HCT116 (cell line): Measurements from ENCODE around the gene GRM4.

ENCODE experiments used
- CBX3 ChIP-seq: IDR thresholded peaks from 2 replicates; pipeline ENCODE4 v1.6.1; 2012; ENCODE audit warnings: low read depth
- CEBPB ChIP-seq: IDR thresholded peaks from 2 replicates; pipeline ENCODE4 v1.6.1; 2012; ENCODE audit warnings: low read depth
- CTCF ChIP-seq, 3 experiments: fragments of 200-600 bp in 1 of 3; sonication (generic) in 1 of 3; IDR thresholded peaks in 2 of 3; conservative IDR thresholded peaks in 1 of 3; 2 replicates each; pipeline ENCODE4 v1.5.1; 2012 to 2017; ENCODE audit warnings: low read depth in 2 of 3, low read length in 2 of 3, antibody characterized with exemption in 1 of 3, borderline replicate concordance in 1 of 3, control low read depth in 1 of 3, mild to moderate bottlenecking in 1 of 3, mixed read lengths in 1 of 3, mixed run types in 1 of 3, moderate library complexity in 1 of 3; ENCODE audit not compliant: insufficient read depth in 1 of 3
- EGR1 ChIP-seq: IDR thresholded peaks from 2 replicates; pipeline ENCODE4 v1.6.1; 2012; ENCODE audit warnings: low read depth
- JUND ChIP-seq: IDR thresholded peaks from 2 replicates; pipeline ENCODE4 v1.6.1; 2012
- POLR2A ChIP-seq: IDR thresholded peaks from 2 replicates; pipeline ENCODE4 v1.7.0; 2011; ENCODE audit warnings: borderline replicate concordance; ENCODE audit not compliant: insufficient read depth, insufficient read length; ENCODE audit errors: extremely low read depth
- POLR2AphosphoS5 ChIP-seq: IDR thresholded peaks from 2 replicates; pipeline ENCODE4 v1.6.1; 2011; ENCODE audit warnings: mild to moderate bottlenecking, low read depth, low read length, moderate library complexity
- RAD21 ChIP-seq: IDR thresholded peaks from 2 replicates; pipeline ENCODE4 v1.6.1; 2012; ENCODE audit warnings: low read depth, mild to moderate bottlenecking
- SIN3A ChIP-seq: IDR thresholded peaks from 2 replicates; pipeline ENCODE4 v1.6.1; 2012; ENCODE audit warnings: low read depth
- ZFX ChIP-seq: fragments of 450-650 bp; IDR thresholded peaks from 2 replicates; pipeline ENCODE4 v1.6.1; 2017
- TF ChIP-seq, protein P1 (sequence below): IDR thresholded peaks from 2 replicates; pipeline ENCODE4 v1.6.1; 2012

GRCh38 chr6:34112126-34112525 is 33.8 kb downstream of the GRM4 start:
- TF ChIP-seq EGR1 (no peak), CBX3 (no peak), CTCF (IDR thresholded peaks at IDR 0.05 in 2 of 3, conservative IDR thresholded peaks at IDR 0.05 in 1 of 3; ENCODE audit: borderline replicate concordance in 1 of 3, insufficient read depth in 1 of 3, low read depth in 2 of 3, low read length in 2 of 3) (no peak), ZFX (no peak), RAD21 (no peak), SIN3A (no peak), POLR2A (no peak), JUND (no peak), CEBPB (no peak), POLR2AphosphoS5 (no peak)
- TF ChIP-seq, protein P1, sequence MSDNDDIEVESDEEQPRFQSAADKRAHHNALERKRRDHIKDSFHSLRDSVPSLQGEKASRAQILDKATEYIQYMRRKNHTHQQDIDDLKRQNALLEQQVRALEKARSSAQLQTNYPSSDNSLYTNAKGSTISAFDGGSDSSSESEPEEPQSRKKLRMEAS, result no peak
